K562 (cell line): Measurements from ENCODE around the gene BRAF. TPM values are rescaled to one million over a fixed set of nuclear protein-coding genes. Genes with fewer than 3 reads are reported as not detected.
A peak's percentile ranks its signal among the peaks of the same experiment; 100 is the strongest.

Source experiments
- ATAC-seq: fragments of 200-7000 bp; cut with Tn5 transposase; 3 replicates; pipeline ENCODE4 v1.9.1; 2020; ENCODE audit warnings: moderate library complexity
- BruUV-seq: library from RNA; stranded (reverse); fragments of 400-500 nt; replicated peaks from 2 replicates; lab custom pipeline; 2021; lab: Mats Ljungman, UMichigan
- CTCF ChIA-PET: fragments of 300-600 bp; formaldehyde crosslinking; extraction: SDS; loops from one replicate; lab custom pipeline; 2021; ENCODE audit warnings: low intra/inter-chr PET ratio; lab: Yijun Ruan, JAX
- POLR2A ChIA-PET: fragments of 300-600, 350-650 bp; sonication (Branson Sonifier 250); formaldehyde crosslinking; extraction: SDS; loops from one replicate; lab custom pipeline; 2021; ENCODE audit warnings: antibody characterized with exemption, inconsistent platforms; lab: Yijun Ruan, JAX
- DNase-seq, 4 experiments: peaks; one replicate each; pipeline versions ENCODE4 v3.0.0 to v3.0.0-alpha.2; 2011 to 2018; ENCODE audit warnings: low spot score in 3 of 4, mixed read lengths in 3 of 4; ENCODE audit errors: extremely low read depth in 1 of 4
- FAIRE-seq: peaks from 2 replicates; lab custom pipeline; 2011; peaks lifted over from hg19 to GRCh38; lab: Jason Lieb, UNC
- H2AFZ ChIP-seq: 2 replicates; pipeline ENCODE4 v1.6.0; 2011; ENCODE audit warnings: low read depth, low read length, control low read depth, inconsistent platforms
- H3K27ac ChIP-seq: fragments of 200-600 bp; 3 replicates; pipeline ENCODE4 v1.8.0; 2011; ENCODE audit warnings: low read depth, mild to moderate bottlenecking, control low read depth, inconsistent platforms, low read length, moderate library complexity, mixed read lengths; ENCODE audit errors: extremely low read depth
- H3K27me3 ChIP-seq, 2 experiments: fragments of 300-600 bp in 1 of 2; 2 replicates in 1 of 2; 3 replicates in 1 of 2; pipeline versions ENCODE4 v1.6.0 to v1.8.0; 2011; ENCODE audit warnings: inconsistent platforms in 2 of 2, low read length in 2 of 2, mild to moderate bottlenecking in 1 of 2, mixed read lengths in 1 of 2, moderate library complexity in 1 of 2; ENCODE audit not compliant: control insufficient read depth in 2 of 2, insufficient read depth in 2 of 2
- H3K36me3 ChIP-seq: fragments of 300-600 bp; 3 replicates; pipeline ENCODE4 v1.8.0; 2011; ENCODE audit warnings: mild to moderate bottlenecking, low read length, inconsistent platforms; ENCODE audit not compliant: control insufficient read depth, insufficient read depth
- H3K4me1 ChIP-seq, 2 experiments: fragments of 200-600 bp in 1 of 2; replicated peaks in 1 of 2; 2 replicates in 1 of 2; 3 replicates in 1 of 2; pipeline versions ENCODE4 v1.5.1 to v1.8.0; 2011; ENCODE audit warnings: inconsistent platforms in 2 of 2, low read length in 2 of 2, mild to moderate bottlenecking in 1 of 2, mixed read lengths in 1 of 2, moderate library complexity in 1 of 2; ENCODE audit not compliant: control insufficient read depth in 2 of 2, insufficient read depth in 2 of 2
- H3K4me2 ChIP-seq: 2 replicates; pipeline ENCODE4 v1.6.1; 2011; ENCODE audit warnings: low read length, control low read depth, inconsistent platforms, mixed read lengths; ENCODE audit not compliant: insufficient read depth
- H3K4me3 ChIP-seq: fragments of 200-600 bp; sonication (generic), shearing (Covaris generic); 2 replicates; pipeline ENCODE4 v1.5.1; 2016; ENCODE audit warnings: control low read depth, inconsistent platforms
- H3K79me2 ChIP-seq: fragments of 200-600 bp; 3 replicates; pipeline ENCODE4 v1.8.0; 2011; ENCODE audit warnings: low read length, inconsistent platforms; ENCODE audit not compliant: control insufficient read depth, insufficient read depth
- H3K9ac ChIP-seq, 2 experiments: 2 replicates each; pipeline versions ENCODE4 v1.6.0 to v1.6.1; 2011; ENCODE audit warnings: low read depth in 2 of 2, low read length in 2 of 2, control low read depth in 1 of 2, inconsistent platforms in 1 of 2, mild to moderate bottlenecking in 1 of 2, mixed read lengths in 1 of 2; ENCODE audit not compliant: insufficient read depth in 1 of 2
- H3K9me1 ChIP-seq: one replicate; pipeline ENCODE4 v1.6.0; 2011; ENCODE audit warnings: inconsistent platforms, mild to moderate bottlenecking, low read length, moderate library complexity; ENCODE audit not compliant: control insufficient read depth, insufficient read depth
- H3K9me3 ChIP-seq: replicated peaks from 2 replicates; pipeline ENCODE4 v1.5.1; 2011; ENCODE audit warnings: low read depth, low read length, inconsistent platforms; ENCODE audit not compliant: control insufficient read depth, insufficient read depth
- H4K20me1 ChIP-seq: replicated peaks from 2 replicates; pipeline ENCODE4 v1.6.1; 2011; ENCODE audit warnings: low read length, inconsistent platforms, mixed read lengths; ENCODE audit not compliant: control insufficient read depth, insufficient read depth
- ARNT ChIP-seq, 2 experiments: fragments of 450-650 bp; IDR thresholded peaks; 2 replicates each; pipeline ENCODE4 v1.6.1; 2016; ENCODE audit warnings: mild to moderate bottlenecking in 1 of 2
- BMI1 ChIP-seq: fragments of 150-350 bp; IDR thresholded peaks from 2 replicates; pipeline ENCODE4 v1.6.1; 2014; ENCODE audit warnings: low read length
- COPS2 ChIP-seq: fragments of 450-650 bp; conservative IDR thresholded peaks from 2 replicates; pipeline ENCODE4 v1.6.1; 2016; ENCODE audit warnings: mild to moderate bottlenecking, moderate library complexity
- DNMT1 ChIP-seq: fragments of 450-650 bp; IDR thresholded peaks from 2 replicates; pipeline ENCODE4 v1.6.1; 2016; ENCODE audit warnings: antibody characterized with exemption, mild to moderate bottlenecking
- ELF2 ChIP-seq: fragments of 250-450 bp; sonication (Bioruptor Pico); IDR thresholded peaks from 2 replicates; pipeline ENCODE4 v1.5.0; 2021; ENCODE audit warnings: mild to moderate bottlenecking
- FOXJ2 ChIP-seq: fragments of 200-800 bp; sonication (Bioruptor generic); IDR thresholded peaks from 2 replicates; pipeline ENCODE4 v1.6.1; 2016; ENCODE audit warnings: missing genetic modification characterization, missing compliant biosample characterization
- GABPB1 ChIP-seq: sonication (generic); formaldehyde crosslinking; IDR thresholded peaks from 2 replicates; pipeline ENCODE4 v1.8.0; 2022; ENCODE audit warnings: mild to moderate bottlenecking, missing genetic modification reagents
- ID3 ChIP-seq, 2 experiments: fragments of 250-450 bp in 1 of 2; fragments of 450-650 bp in 1 of 2; sonication (Bioruptor Pico) in 1 of 2; IDR thresholded peaks; 2 replicates each; pipeline versions ENCODE4 v1.6.1 to v1.8.0; 2016 to 2021; ENCODE audit warnings: mild to moderate bottlenecking in 2 of 2, moderate library complexity in 2 of 2, missing compliant biosample characterization in 1 of 2, missing genetic modification characterization in 1 of 2
- KLF6 ChIP-seq: fragments of 250-450 bp; sonication (Bioruptor Pico); IDR thresholded peaks from 2 replicates; pipeline ENCODE4 v1.4.0; 2020; ENCODE audit warnings: mild to moderate bottlenecking, moderate library complexity, borderline replicate concordance
- MYC ChIP-seq, 2 experiments: fragments of 250-450 bp in 1 of 2; sonication (Bioruptor Pico) in 1 of 2; IDR thresholded peaks; 2 replicates each; pipeline versions ENCODE4 v1.5.1 to v1.6.1; 2012 to 2021; ENCODE audit warnings: low read depth in 2 of 2, borderline replicate concordance in 1 of 2, improper control_type of control experiment in 1 of 2, low read length in 1 of 2, mild to moderate bottlenecking in 1 of 2, moderate library complexity in 1 of 2
- PHB ChIP-seq: fragments of 250-450 bp; sonication (Bioruptor Pico); IDR thresholded peaks from 2 replicates; pipeline ENCODE4 v1.5.0; 2021
- SIX5 ChIP-seq, 2 experiments: IDR thresholded peaks; 2 replicates each; pipeline ENCODE4 v1.6.1; 2011; ENCODE audit warnings: low read length in 2 of 2, borderline replicate concordance in 1 of 2, low read depth in 1 of 2, mild to moderate bottlenecking in 1 of 2, moderate library complexity in 1 of 2; ENCODE audit not compliant: insufficient read depth in 1 of 2
- ZC3H4 ChIP-seq: sonication (generic); formaldehyde crosslinking; IDR thresholded peaks from 2 replicates; pipeline ENCODE4 v1.9.0; 2021; ENCODE audit warnings: missing genetic modification reagents, borderline replicate concordance
- ZC3H8 ChIP-seq: fragments of 450-650 bp; IDR thresholded peaks from 2 replicates; pipeline ENCODE4 v1.6.1; 2017
- ZNF282 ChIP-seq: sonication (generic); formaldehyde crosslinking; IDR thresholded peaks from 2 replicates; pipeline ENCODE4 v1.8.1; 2023; ENCODE audit warnings: missing genetic modification reagents
- ZNF592 ChIP-seq: fragments of 450-650 bp; IDR thresholded peaks from 2 replicates; pipeline ENCODE4 v1.6.1; 2017; ENCODE audit warnings: antibody characterized with exemption, mild to moderate bottlenecking
- WGBS: fragments of 100-300 bp; shearing (Covaris generic); methylation state at CpG from one replicate; pipeline ENCODE4 v1.1.6; 2016; ENCODE audit warnings: low coverage, mixed read lengths; ENCODE audit not compliant: insufficient coverage; ENCODE audit errors: missing lambda C conversion rate; 5-methylcytosine and 5-hydroxymethylcytosine counted together
- in situ Hi-C: fragments of 300-500 bp; cut with MboI; formaldehyde crosslinking; loops from 4 replicates; pipeline ENCODE4 v1.15.0; 2018; ENCODE audit warnings: inconsistent platforms, mixed read lengths
- intact Hi-C: fragments of 100-400 bp; cut with micrococcal nuclease; formaldehyde crosslinking; loops from 2 replicates; pipeline ENCODE4 v1.14.2; 2022
- polyA plus RNA-seq, 8 experiments: library from polyadenylated mRNA; depleted of rRNA in 4 of 8; stranded (reverse) in 5 of 8; unstranded in 3 of 8; fragments of >200 nt; fragmentation: Nextera tagmentation in 2 of 8; fragmentation: Illumina TruSeq in 1 of 8; extraction: Ambion mirVana in 2 of 8; extraction: Trizol in 1 of 8; gene quantifications; 2 replicates each; pipeline versions ENCODE4 v1.2.1 to v1.2.3, GENCODE V29; 2011 to 2014; ENCODE audit warnings: inconsistent platforms in 1 of 8, missing spikeins in 1 of 8
- total RNA-seq, 7 experiments: library from RNA; depleted of rRNA in 6 of 7; stranded (reverse); fragments of >200 nt in 6 of 7; fragmentation: Illumina TruSeq in 2 of 7; extraction: Trizol in 2 of 7; gene quantifications; 2 replicates each; pipeline versions ENCODE4 v1.2.1 to v1.2.3, GENCODE V29; 2011 to 2021; ENCODE audit warnings: low replicate concordance in 1 of 7

Gene BRAF
- total and polyA plus RNA-seq, 9 of the 15 experiments (the other 6 are each of a cell fraction or from before 2014, with no cell fraction given): 3.6 to 38.3 (median 21.9) TPM

- in situ Hi-C loops: no loop called here
- peaks cover 0 to 3% of the 10 kb centered on the region in 2 experiments; a peak in 2 of 5 replicates for H3K4me1 ChIP-seq
- no TSS peak for BruUV-seq
- H2AFZ ChIP-seq: peak overlapping the region; percentile 95
- peak overlapping the region; percentile 95 for H3K4me2 ChIP-seq
- intact Hi-C loops: loop anchor here (5.0 to 10.0 kb wide), 2 partner anchors 88 to 229 kb away; partner anchors contain the start of genes MRPS33 and NDUFB2
- peaks cover 53% of the 10 kb centered on the region for H3K79me2 ChIP-seq
- no peaks in the 10 kb centered on the region for H3K9me1 ChIP-seq
- peak overlapping the region; percentile 91 to 98 for H3K9ac ChIP-seq
- ChIA-PET CTCF (interaction anchor here (0.6 kb wide), 1 partner anchor 923 kb away, joined by 5 read pairs; no protein-coding TSS in a partner anchor), POLR2A (interaction anchor here (0.6 to 2.7 kb wide), 12 partner anchors 9 to 436 kb away, joined by 3 to 13 read pairs (median 4); no protein-coding TSS in a partner anchor)
- H4K20me1 ChIP-seq: peaks cover 11% of the 10 kb centered on the region
- peak overlapping the region; percentile 91 for H3K4me3 ChIP-seq
- FAIRE-seq (peak; percentile 51), DNase-seq (peak; percentile 74 to 92 (median 84)), ATAC-seq (peak; percentile 96)
- no peaks in the 10 kb centered on the region for H3K27me3 ChIP-seq
- 0 out of 3 replicates have a peak, but pooled peaks cover 3% of the 10 kb centered on the region for H3K36me3 ChIP-seq
- peak overlapping the region; percentile 93 for H3K27ac ChIP-seq
- no peaks in the 10 kb centered on the region for H3K9me3 ChIP-seq
- under 1% methylated on average over 56 of the region's 69 CpGs for WGBS
- TF ChIP-seq ARNT (IDR thresholded peaks at IDR 0.05) (no peak; a peak in 1 of 4 replicates), SIX5 (IDR thresholded peaks at IDR 0.05; ENCODE audit: borderline replicate concordance in 1 of 2, insufficient read depth in 1 of 2, low read depth in 1 of 2, low read length in 2 of 2) (no peak), ELF2 (CRISPR knock-in tag) (no peak), ID3 (CRISPR knock-in tag; IDR thresholded peaks at IDR 0.05) (no peak), ID3 (tag; IDR thresholded peaks at IDR 0.05) (peak; percentile 93), BMI1 (no peak), PHB (peak; percentile 57; the same call in 1 of the 2 replicates), GABPB1 (CRISPR knock-in tag) (peak; percentile 73), ZC3H8 (0 out of 2 replicates have a peak, but pooled peaks have one; percentile 11), KLF6 (CRISPR knock-in tag) (no peak), ZNF592 (no peak; the same call in 1 of the 2 replicates), MYC (IDR thresholded peaks at IDR 0.05; ENCODE audit: low read depth, low read length) (peak; percentile 50), MYC (CRISPR knock-in tag; IDR thresholded peaks at IDR 0.05; ENCODE audit: borderline replicate concordance, low read depth) (peak; percentile 60; the same call in 1 of the 2 replicates), COPS2 (no peak), DNMT1 (no peak), FOXJ2 (tag) (peak; percentile 84), ZC3H4 (CRISPR knock-in tag) (0 out of 2 replicates have a peak, but pooled peaks have one; percentile 21), ZNF282 (CRISPR knock-in tag) (peak; percentile 55; the same call in 1 of the 2 replicates)
These were observed 509 bp downstream of the BRAF start for GRCh38 chr7:140924019-140924820.
